ENCODE results near the gene ZNF107.

Gene ZNF107
- 4.3 to 82.7 (median 11.7) reads per million in 17 experiments for total RNA-seq

DNA sequence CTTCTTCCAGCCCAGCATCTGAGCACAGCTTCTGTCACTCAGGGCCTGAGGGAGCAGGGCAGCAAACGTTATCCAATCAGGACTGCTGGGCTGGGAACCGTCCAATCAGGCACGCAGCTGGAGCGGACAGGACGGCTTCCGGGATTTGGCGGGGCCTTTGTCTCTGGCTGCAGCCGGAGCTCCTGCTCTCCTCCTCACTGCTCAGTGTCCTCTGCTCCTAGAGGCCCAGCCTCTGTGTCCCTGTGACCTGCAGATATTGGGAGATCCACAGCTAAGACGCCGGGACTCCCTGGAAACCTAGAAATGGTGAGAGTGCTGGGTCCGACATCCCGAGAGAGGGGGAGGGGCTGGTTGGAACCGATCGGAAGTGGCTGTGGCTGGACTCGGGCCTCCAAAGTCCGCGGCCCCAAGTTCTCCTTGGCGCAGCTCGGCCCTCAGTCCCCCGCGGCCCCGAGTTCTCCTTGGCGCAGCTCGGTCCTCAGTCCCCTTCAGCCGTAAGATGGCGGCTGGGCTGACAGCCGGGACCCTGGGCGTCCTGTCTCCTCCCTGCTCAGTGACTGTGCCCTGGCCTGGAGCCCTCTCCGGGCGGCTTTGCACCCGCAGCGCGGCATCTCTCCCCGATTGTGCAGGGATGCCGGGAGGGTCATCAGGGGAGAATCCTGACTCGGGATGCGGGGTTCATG is at the start of gene ZNF107:
TSS of gene ZNF107 (plus strand) at position 154 of the 683 bp plus-strand sequence. CDS start at position 304, 150 bp downstream.
- DNase-seq = peak; percentile 84 to 92 (median 90)

- DNase-seq = peak; percentile 47 to 75 (median 68)
Observed at GRCh38 chr7:64618785-64619456, 47.0 kb upstream of the ZNF107 start.

GRCh38 chr7:64619705-64620104 is 46.2 kb upstream of the ZNF107 start:
- DNase-seq = no peak

GRCh38 chr7:64621656-64622055 is 44.3 kb upstream of the ZNF107 start:
- no peak for DNase-seq

DNA sequence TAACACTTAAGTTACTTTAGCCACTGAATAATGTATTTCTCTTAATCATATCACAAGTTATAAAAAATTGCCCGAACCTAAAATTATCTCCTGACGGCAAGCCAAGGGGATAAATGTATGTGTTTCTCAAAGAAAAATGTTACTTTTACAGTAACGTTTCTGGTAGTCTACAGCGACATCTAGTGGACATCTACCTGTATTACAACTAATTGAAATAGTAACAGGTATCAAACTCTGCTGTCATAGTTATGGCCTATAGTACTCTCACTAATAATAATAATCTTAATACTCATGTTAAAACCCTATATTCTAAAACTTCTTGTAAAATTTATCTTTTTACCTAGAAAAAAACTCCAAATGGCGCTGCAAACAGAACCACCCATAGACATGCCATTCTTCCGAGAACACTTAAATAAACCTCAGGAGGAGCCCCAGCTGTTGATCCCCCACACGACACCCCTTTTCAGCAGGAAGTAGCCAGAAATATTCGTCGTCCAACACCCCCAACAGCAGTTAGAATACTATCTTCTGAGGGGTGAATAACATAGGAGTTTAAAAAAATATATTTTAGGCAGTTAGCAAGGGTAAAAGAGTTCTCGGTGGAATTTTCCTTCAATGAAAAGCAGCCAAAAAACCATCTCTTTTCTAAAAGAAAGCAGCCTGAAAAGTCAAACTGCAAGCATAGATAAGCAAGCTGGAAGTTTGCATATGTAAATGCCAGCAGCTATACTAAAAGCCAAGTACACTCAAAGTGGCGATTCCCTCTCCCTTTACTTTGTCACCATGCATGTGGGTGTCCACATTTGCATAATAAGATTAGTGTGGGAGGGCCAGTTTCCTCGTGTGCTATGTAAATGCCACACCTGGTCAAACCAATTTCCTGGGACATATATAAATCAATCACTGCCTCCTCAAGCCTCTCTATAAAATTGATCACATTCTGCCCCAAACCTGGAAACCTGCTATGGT is 40.5 kb upstream of the ZNF107 start:
- DNase-seq = peak; percentile 13 to 50 (median 24)

- no peak for DNase-seq
Observed at GRCh38 chr7:64626083-64626469, 39.9 kb upstream of the ZNF107 start.

DNA sequence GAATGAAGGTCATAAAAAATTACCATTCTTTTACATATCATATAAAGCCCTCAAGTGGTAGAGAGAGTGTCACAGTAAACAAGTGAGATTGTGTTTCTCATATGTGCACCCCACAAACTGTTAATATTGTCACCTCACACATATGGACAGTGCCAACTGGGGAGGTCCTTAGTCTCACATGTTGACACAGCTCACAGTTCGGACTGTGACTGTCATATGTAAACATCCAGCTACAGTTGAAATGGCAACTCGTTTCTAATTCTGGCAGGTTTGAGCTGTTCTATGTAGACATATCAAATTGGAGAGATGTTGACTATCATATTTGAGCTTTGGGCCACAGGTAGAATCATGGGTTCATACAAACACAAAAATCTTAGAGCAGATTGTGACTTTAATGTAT is 39.4 kb upstream of the ZNF107 start:
- no peak for DNase-seq

- DNase-seq = no peak
Observed at GRCh38 chr7:64628192-64628591, 37.7 kb upstream of the ZNF107 start.

GRCh38 chr7:64628721-64629120 is 37.2 kb upstream of the ZNF107 start:
- no peak for DNase-seq

DNA sequence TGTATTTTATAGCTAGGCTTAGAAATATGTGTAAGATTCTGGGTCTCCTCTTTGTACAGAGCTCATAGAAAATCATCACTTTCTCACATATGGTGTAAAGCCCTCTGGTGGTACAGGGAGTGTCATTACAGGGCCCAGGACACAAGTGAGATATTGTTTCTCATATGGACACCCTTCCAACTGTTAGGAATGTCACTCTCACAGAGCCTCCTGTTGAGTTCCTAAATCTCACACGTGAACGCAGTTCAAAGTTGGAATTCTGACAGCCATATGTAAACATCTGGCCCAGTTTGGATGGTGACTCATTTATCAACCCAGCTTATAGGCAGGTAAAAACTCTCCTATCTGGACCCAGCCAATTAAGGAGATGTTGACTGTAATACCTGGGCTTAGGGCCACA is 35.4 kb upstream of the ZNF107 start:
- peak in 1 of 4 experiments; percentile 7 for DNase-seq

- DNase-seq = no peak
Observed at GRCh38 chr7:64632029-64632428, 33.9 kb upstream of the ZNF107 start.

DNA sequence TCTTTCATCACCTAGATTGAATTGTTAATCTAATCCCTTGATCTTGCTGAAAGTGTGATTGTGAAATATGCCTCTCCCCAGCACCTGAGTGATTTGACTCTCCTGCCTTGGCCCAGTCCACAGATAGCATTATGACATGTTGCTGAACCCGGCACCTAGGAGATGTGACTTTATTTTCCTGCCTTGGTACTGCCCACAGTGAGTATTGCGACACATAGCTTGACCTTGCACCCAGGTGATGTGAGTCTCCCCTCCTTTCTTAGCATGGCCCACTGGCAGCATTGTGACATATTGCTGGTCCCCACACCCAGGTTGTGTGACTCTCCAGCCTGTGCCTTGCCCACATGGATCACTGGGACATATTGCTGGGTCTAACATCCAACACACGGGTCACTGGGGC is 32.5 kb upstream of the ZNF107 start:
- DNase-seq = no peak

- no peak for DNase-seq
Observed at GRCh38 chr7:64634406-64635062, 31.4 kb upstream of the ZNF107 start.

- DNase-seq = no peak
Observed at GRCh38 chr7:64636386-64636785, 29.5 kb upstream of the ZNF107 start.

GRCh38 chr7:64637521-64638445 is 28.1 kb upstream of the ZNF107 start:
- no peak for DNase-seq

DNA sequence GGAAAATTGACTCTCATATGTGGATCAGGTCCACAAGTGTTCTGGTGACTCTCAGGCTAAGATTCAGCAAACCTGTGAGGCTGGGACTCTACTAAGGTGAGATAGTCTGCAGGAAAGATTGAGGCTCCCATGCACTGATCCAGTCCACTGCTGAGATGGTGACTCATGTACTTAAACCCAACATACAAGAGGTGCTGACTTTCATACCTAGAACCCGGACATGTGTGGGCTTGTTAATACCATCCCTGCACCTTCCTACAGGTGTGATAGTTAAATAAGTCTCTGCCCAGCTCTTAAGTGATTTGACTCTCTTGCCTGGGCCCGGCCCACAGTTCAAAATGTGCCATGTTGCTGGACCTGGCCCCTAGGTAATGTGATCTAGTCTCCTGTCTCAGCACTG is 27.1 kb upstream of the ZNF107 start:
- no peak for DNase-seq

GRCh38 chr7:64639267-64640001 is 26.5 kb upstream of the ZNF107 start:
- no peak for DNase-seq

DNA sequence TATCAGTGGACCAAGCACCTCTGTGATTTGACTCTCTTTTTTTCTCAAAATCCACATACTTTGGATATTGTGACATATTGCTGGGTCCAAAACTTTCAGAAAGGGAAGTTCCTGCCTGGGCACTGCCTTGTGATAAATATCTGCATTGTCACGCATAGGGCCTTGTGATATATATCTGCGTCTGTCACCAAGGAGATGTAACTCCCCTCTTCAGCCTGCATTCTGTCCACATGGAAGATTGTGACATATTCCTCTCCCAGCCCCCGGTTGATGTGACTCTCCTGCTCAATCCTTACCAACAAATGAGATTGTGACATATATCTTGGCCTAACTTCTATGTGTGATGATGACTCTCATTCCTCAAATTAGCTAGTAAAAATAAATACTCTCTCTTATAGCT is 25.4 kb upstream of the ZNF107 start:
- peak in 2 of 4 experiments; percentile 10 to 43 for DNase-seq

GRCh38 chr7:64642046-64642445 is 23.9 kb upstream of the ZNF107 start:
- DNase-seq = no peak

- DNase-seq = no peak
Observed at GRCh38 chr7:64642875-64643274, 23.1 kb upstream of the ZNF107 start.

DNA sequence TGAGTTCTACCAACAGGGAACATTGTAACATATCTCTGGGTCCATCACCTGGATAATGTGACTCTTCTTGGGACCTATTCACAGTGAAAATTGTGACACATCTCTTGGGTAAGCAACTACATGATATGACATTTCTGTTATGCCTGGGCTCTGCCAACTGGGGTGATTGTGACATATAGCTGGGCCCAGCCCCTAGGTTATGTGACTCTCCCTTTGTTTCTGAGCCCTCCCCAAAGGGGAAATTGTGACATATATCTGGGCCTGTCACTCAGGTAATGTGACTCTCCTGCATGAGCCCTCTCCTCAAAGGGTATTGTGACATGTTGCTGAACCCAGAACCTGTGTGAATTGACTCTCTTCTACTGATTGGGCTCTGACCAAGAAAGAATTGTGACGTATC is 22.4 kb upstream of the ZNF107 start:
- no peak for DNase-seq
